Esophagus squamous epithelium (tissue), 4 donors: ENCODE results near the gene LRP5.

Source experiments
- POLR2A ChIP-seq, 4 donors: fragments of 450-650 bp; IDR thresholded peaks; one replicate each; pipeline ENCODE4 v1.6.1; 2017; ENCODE audit warnings: antibody characterized with exemption in 4 of 4, mild to moderate bottlenecking in 4 of 4, moderate library complexity in 3 of 4
- TF ChIP-seq, protein P1 (sequence below), 6 experiments: fragments of 450-650 bp in 4 of 6; fragments of 200-600 bp in 2 of 6; sonication (generic) in 2 of 6; IDR thresholded peaks; one replicate each; pipeline ENCODE4 v1.5.1; 2016 to 2019; ENCODE audit warnings: antibody characterized with exemption in 6 of 6, mild to moderate bottlenecking in 4 of 6, moderate library complexity in 4 of 6

DNA sequence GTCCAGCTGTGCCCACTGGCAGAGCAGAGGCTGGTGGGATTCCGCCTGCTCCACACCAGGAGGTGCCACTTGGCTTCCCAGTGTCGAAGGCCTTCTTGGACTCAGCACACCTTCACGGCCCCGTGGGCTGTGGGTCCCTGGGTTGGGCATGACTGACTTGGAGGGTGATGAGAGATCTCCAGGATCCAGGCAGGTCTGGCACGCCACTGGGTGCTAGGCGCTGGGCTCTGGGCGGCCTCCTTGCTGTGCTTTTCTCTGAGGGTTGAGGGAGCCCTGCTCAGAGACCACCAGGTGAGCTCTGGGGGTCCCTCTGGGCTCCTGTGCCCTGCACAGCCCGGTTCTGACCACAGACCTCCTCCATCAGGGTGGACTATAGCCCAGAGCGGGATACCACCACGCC, 12.3 kb downstream of the LRP5 start:
- TF ChIP-seq POLR2A (IDR thresholded peaks at IDR 0.05), result no peak
- TF ChIP-seq, protein P1, sequence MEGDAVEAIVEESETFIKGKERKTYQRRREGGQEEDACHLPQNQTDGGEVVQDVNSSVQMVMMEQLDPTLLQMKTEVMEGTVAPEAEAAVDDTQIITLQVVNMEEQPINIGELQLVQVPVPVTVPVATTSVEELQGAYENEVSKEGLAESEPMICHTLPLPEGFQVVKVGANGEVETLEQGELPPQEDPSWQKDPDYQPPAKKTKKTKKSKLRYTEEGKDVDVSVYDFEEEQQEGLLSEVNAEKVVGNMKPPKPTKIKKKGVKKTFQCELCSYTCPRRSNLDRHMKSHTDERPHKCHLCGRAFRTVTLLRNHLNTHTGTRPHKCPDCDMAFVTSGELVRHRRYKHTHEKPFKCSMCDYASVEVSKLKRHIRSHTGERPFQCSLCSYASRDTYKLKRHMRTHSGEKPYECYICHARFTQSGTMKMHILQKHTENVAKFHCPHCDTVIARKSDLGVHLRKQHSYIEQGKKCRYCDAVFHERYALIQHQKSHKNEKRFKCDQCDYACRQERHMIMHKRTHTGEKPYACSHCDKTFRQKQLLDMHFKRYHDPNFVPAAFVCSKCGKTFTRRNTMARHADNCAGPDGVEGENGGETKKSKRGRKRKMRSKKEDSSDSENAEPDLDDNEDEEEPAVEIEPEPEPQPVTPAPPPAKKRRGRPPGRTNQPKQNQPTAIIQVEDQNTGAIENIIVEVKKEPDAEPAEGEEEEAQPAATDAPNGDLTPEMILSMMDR (IDR thresholded peaks at IDR 0.05), result no peak
